NCI-H1930 (cell line): ENCODE data around the gene CFHR5.
"Not testable (repeated sequence)": the region's sequence is repeated elsewhere in the genome, so short reads cannot be mapped to it uniquely, and the experiment has no call there.

ENCODE experiments used
- DNase-seq, 2 experiments: peaks; one replicate each; lab custom pipeline; 2025; lab: John Stamatoyannopoulos, UW

The CFHR5 gene

DNA sequence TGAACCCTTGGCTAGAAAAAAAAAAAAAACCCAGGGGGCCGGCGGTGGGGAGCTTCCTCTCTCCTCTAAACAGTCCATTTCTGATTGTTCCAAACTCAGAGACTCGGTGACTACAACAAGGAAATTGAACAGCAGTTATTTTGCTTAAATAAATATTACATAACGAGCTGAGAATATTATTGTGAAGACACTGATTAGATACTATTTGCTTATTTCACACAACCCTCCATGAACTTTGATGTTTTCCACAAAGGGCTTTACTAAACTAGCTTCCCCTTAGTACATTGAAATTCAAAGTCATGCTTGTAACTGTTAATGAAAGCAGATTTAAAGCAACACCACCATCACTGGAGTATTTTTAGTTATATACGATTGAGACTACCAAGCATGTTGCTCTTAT is at the start of gene CFHR5:
CFHR5 (plus strand) TSS at position 279 of the 400 bp plus-strand sequence; CDS start at position 388, 109 bp downstream.
- no peak for DNase-seq

GRCh38 chr1:196932853-196933252 is 44.5 kb upstream of the CFHR5 start:
- DNase-seq = not testable (repeated sequence)

DNA sequence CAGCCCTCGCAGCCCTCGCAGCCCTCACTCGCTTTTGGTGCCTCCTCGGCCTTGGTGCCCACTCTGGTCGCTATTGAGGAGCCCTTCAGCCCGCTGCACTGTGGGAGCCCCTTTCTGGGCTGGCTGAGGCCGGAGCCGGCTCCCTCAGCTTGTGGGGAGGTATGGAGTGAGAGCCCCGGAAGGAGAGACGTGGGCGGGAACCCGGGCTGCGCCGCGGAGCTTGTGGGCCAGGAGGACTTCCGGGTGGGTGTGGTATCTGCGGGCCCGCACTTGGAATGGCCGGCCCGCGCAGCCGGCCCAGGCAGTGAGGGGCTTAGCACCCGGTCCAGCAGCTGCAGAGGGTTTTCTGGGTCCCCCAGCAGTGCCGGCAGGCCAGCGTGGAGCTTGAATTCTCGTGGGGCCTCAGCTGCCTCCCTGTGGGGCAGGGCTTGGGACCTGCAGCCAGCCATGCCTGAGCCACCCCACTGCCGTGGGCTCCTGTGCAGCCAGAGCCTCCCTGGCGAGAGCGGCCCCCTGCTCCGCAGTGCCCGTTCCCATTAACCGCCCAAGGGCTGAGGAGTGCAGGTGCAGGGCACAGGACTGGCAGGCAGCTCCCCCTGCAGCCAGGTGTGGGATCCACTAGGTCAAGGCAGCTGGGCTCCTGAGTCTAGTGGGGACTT is 43.7 kb upstream of the CFHR5 start:
- no peak for DNase-seq

GRCh38 chr1:196941474-196941873 is 35.9 kb upstream of the CFHR5 start:
- DNase-seq = not testable (repeated sequence)

GRCh38 chr1:196943568-196943967 is 33.8 kb upstream of the CFHR5 start, which contains the start of gene CFHR2:
CFHR2 (plus strand) TSS chr1:196943738; CDS start chr1:196943881, 143 bp downstream.
- DNase-seq = not testable (repeated sequence)

DNA sequence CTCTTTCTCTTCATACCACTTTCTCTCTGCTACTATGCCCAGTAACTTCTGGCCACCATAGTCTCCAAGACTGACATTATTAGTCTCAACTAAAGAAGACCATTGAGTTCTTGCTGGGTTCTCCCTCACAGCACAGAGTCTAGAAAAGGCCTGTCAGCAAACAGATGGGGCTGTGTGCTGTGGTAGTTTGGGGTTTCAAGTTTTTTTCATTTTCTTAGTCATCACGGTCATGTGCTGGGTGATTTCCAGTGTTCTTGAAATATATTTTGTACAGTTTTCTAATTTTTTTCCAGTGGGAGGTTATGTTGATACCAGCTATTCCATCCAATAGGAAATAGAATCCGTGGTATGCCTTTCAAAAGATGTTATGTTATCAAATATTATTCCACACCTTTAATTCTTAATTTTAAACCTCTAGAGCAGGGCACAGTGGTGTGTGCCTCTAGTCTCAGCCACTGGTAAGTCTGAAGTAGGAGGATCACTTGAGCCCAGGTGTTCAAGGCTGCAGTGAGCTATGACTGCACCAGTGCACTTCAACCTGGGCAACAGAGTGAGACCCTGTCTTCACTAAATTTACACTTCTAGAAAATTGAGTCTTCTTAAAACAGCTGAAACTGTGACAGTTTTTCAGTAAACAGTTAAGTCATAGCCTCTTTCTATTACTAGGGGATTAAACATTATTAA is 25.5 kb upstream of the CFHR5 start:
- no peak for DNase-seq

DNA sequence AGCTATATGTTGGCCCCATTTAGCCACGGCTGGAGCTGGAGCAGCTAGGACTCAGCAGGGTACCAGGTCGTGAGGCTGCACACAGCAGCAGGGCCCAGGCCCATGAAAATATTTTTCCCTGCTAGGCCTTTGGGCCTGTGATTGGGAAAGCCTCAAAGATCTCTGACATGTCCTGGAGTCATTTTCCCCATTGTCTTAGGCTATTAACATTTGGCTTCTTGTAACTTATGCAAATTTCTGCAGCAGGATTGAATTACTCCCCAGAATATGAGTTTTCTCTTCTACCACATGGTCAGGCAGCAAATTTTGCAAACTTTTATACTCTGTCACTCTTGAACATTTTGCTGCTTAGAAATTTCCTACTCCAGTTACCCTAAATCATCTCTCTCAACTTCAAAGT is 22.6 kb upstream of the CFHR5 start:
- no peak for DNase-seq

DNA sequence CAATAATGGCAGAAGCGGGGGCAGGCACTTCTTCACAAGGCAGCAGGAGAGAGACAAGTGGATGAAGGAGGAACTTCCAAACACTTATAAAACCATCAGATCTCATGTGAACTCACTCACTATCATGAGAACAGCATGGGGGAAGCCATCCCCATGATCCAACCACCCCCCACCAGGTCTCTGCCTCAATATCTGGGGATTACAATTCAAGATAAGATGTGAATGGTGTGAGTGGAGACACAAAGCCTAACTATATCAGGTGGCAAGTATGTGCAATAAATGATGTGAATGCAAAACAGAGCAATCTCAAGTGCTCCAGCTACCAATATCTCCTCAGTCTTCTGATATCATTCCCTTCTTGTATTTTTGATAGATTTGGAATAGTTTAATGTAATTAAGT is 21.4 kb upstream of the CFHR5 start:
- DNase-seq = no peak

DNA sequence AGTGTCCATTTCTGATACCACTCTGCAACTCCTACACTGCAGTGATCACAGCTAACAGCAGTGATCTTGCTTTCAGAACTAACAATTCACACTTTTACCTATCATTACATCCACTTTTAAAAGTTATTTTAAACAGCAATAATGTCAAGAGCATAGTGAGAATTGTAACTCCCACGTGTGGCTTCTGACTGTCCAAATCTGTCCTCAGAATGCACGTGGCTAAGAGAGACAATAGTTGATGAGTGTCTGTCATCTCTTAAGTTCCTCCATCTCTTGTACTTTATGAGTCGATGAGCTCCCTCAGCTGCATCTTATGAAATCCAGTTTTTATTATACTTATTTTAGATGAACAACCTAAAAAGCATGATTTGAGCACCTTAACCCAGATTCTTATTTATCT is 16.5 kb upstream of the CFHR5 start:
- no peak for DNase-seq

DNA sequence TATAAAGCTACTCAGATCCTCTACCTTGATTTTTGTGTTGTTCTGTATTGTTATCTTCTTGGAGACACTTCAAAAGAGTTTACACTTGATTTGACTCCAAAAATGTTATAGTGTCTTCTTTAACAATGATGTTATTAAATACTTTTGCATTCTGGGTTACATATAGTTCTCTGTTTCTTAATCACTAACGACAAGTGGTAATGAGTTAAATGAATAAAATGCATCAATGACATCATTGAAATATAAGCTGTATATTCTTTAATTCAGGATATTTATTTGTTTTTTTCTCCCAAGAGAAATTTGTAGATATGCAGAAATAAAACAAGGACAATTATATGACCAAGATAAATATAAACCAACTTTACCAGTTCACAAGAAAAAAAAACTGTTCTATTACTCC is 7.2 kb upstream of the CFHR5 start:
- DNase-seq = no peak

DNA sequence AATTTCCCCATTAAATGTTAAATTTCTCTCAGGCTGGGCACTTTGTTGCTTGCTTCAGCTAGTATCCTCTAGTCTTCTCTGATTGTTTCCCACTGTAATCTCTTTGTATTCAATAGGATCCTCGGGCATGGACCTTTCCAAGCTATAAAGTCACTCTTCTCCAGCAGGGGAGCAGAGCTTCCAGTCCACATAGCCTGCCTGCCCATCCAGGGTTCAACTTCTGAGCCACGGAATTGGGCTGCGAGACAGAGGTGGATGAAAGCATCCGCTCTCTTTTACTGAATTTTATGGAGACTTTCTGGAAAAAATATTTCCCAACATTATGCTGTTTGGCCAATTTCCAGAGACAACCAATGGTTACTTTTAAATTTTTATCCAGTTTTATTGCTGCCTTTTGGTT is 1.1 kb upstream of the CFHR5 start:
- DNase-seq = no peak

GRCh38 chr1:196980859-196981258 is 3.5 kb downstream of the CFHR5 start:
- DNase-seq = no peak

GRCh38 chr1:196982247-196982646 is 4.9 kb downstream of the CFHR5 start:
- DNase-seq = not testable (repeated sequence)

- not testable (repeated sequence) for DNase-seq
These were observed 14.7 kb downstream of the CFHR5 start for GRCh38 chr1:196991919-196992651.

DNA sequence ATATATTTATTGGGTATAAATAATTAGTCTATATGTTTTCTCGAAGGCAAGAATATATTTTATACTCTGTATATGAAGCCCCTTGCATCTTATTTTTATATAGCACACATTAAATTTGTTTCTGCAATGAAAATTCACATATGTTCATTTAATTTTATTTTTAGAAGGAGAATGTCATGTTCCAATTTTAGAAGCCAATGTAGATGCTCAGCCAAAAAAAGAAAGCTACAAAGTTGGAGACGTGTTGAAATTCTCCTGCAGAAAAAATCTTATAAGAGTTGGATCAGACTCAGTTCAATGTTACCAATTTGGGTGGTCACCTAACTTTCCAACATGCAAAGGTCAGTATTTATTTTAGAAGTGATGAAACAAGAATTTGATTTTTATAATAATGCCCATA is 16.6 kb downstream of the CFHR5 start:
- DNase-seq = no peak

GRCh38 chr1:196997423-196997822 is 20.1 kb downstream of the CFHR5 start:
- no peak for DNase-seq

GRCh38 chr1:197001828-197002227 is 24.5 kb downstream of the CFHR5 start:
- no peak for DNase-seq

- no peak for DNase-seq
These were observed 25.8 kb downstream of the CFHR5 start for GRCh38 chr1:197003132-197003531.

- no peak for DNase-seq
These were observed 31.5 kb downstream of the CFHR5 start for GRCh38 chr1:197008861-197009260.

DNA sequence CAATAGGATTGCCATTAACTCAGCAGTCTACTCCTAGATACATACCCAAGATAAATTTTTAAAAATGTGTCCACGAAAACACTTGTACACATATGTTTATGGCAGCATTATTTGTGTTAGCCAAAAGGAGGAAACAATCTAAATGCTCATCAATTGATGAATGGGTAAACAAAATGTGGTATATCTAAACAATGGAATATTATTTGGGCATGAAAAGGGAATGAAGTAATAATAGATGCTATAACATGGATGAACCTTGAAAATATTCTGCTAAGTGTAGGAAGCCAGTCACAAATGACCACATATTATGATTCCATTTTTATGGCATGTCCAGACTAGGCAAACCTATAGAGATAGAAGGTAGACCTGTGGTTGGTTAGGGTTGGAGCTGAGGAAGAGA is 34.3 kb downstream of the CFHR5 start:
- DNase-seq = no peak

GRCh38 chr1:197013234-197013633 is 35.9 kb downstream of the CFHR5 start:
- DNase-seq = no peak

GRCh38 chr1:197016751-197017150 is 39.4 kb downstream of the CFHR5 start:
- DNase-seq = no peak

GRCh38 chr1:197017558-197018146 is 40.3 kb downstream of the CFHR5 start:
- DNase-seq = no peak
